GM23338 (cell line): ENCODE measurements around the gene MOK. TPM values are rescaled to one million over a fixed set of nuclear protein-coding genes. Genes with fewer than 3 reads are reported as not detected.

ENCODE experiments used
- ATAC-seq: fragments of 200-7000 bp; cut with Tn5 transposase; 3 replicates; pipeline ENCODE4 v1.9.1; 2020
- DNase-seq: peaks from one replicate; pipeline ENCODE4 v3.0.0-alpha.2; 2015; ENCODE audit warnings: low spot score
- H2AFZ ChIP-seq: fragments of 200-600 bp; sonication (generic); 2 replicates; pipeline ENCODE4 v1.8.0; 2016; ENCODE audit warnings: antibody characterized with exemption, mild to moderate bottlenecking, moderate library complexity
- H3F3A ChIP-seq: fragments of 200-600 bp; sonication (generic); replicated peaks from 2 replicates; pipeline ENCODE4 v1.8.0; 2017; ENCODE audit warnings: antibody characterized with exemption, mixed run types, low read depth
- H3K27ac ChIP-seq: fragments of 200-600 bp; sonication (generic); 2 replicates; pipeline ENCODE4 v1.6.1; 2016; ENCODE audit warnings: low read depth
- H3K27me3 ChIP-seq: fragments of 200-600 bp; sonication (generic); 2 replicates; pipeline ENCODE4 v1.8.0; 2016; ENCODE audit warnings: mild to moderate bottlenecking, mixed run types, moderate library complexity; ENCODE audit not compliant: insufficient read depth
- H3K36me3 ChIP-seq: fragments of 200-600 bp; sonication (generic); 2 replicates; pipeline ENCODE4 v1.8.0; 2016; ENCODE audit warnings: mild to moderate bottlenecking; ENCODE audit not compliant: insufficient read depth
- H3K4me1 ChIP-seq: fragments of 200-600 bp; sonication (generic); 2 replicates; pipeline ENCODE4 v1.8.0; 2016; ENCODE audit warnings: mild to moderate bottlenecking, moderate library complexity; ENCODE audit not compliant: insufficient read depth
- H3K4me2 ChIP-seq: fragments of 200-600 bp; sonication (generic); 2 replicates; pipeline ENCODE4 v1.7.1; 2017; ENCODE audit warnings: mixed run types
- H3K4me3 ChIP-seq: fragments of 200-600 bp; sonication (generic); 2 replicates; pipeline ENCODE4 v1.6.1; 2016; ENCODE audit warnings: mixed run types
- H3K79me2 ChIP-seq: fragments of 200-600 bp; sonication (generic); replicated peaks from 2 replicates; pipeline ENCODE4 v1.8.0; 2017; ENCODE audit warnings: mild to moderate bottlenecking; ENCODE audit not compliant: insufficient read depth
- H3K9me2 ChIP-seq: fragments of 200-600 bp; sonication (generic); 2 replicates; pipeline ENCODE4 v1.8.0; 2017; ENCODE audit not compliant: insufficient read depth
- H4K20me1 ChIP-seq: fragments of 200-600 bp; sonication (generic); replicated peaks from 2 replicates; pipeline ENCODE4 v1.8.0; 2017; ENCODE audit warnings: mild to moderate bottlenecking; ENCODE audit not compliant: insufficient read depth
- H3K27ac Mint-ChIP-seq: 2 replicates; pipeline ENCODE4 v1.8.0; 2020; ENCODE audit warnings: inconsistent platforms, mild to moderate bottlenecking, moderate library complexity, mixed read lengths
- H3K27me3 Mint-ChIP-seq: 3 replicates; pipeline ENCODE4 v1.8.0; 2022; ENCODE audit warnings: low read depth, mild to moderate bottlenecking, moderate library complexity, mixed read lengths, inconsistent platforms; ENCODE audit not compliant: insufficient read depth, poor library complexity
- H3K36me3 Mint-ChIP-seq: 3 replicates; pipeline ENCODE4 v1.8.0; 2021; ENCODE audit warnings: low read depth, mild to moderate bottlenecking, inconsistent platforms, moderate library complexity, mixed read lengths
- H3K4me1 Mint-ChIP-seq: 3 replicates; pipeline ENCODE4 v1.8.0; 2020; ENCODE audit warnings: mild to moderate bottlenecking, inconsistent platforms, mixed read lengths
- H3K4me3 Mint-ChIP-seq: 3 replicates; pipeline ENCODE4 v1.8.0; 2021; ENCODE audit warnings: moderate library complexity, mild to moderate bottlenecking, inconsistent platforms, mixed read lengths
- H3K9me3 Mint-ChIP-seq: 3 replicates; pipeline ENCODE4 v1.8.0; 2020; ENCODE audit warnings: moderate library complexity, mild to moderate bottlenecking, inconsistent platforms, mixed read lengths
- CREB1 ChIP-seq: fragments of 250-450 bp; sonication (Bioruptor Pico); IDR thresholded peaks from 2 replicates; pipeline ENCODE4 v1.5.0; 2020; ENCODE audit warnings: low read depth, mild to moderate bottlenecking, moderate library complexity
- EZH2 ChIP-seq: fragments of 200-600 bp; sonication (generic); IDR thresholded peaks from one replicate; pipeline ENCODE4 v1.8.0; 2017; ENCODE audit warnings: antibody characterized with exemption, mild to moderate bottlenecking, low read depth; ENCODE audit not compliant: unreplicated experiment
- NANOG ChIP-seq: IDR thresholded peaks from 2 replicates; pipeline ENCODE4 v1.6.1; 2016; ENCODE audit warnings: antibody characterized with exemption, borderline replicate concordance
- POLR2AphosphoS5 ChIP-seq: IDR thresholded peaks from 2 replicates; pipeline ENCODE4 v1.6.1; 2016; ENCODE audit warnings: antibody characterized with exemption, low read depth
- STAT1 ChIP-seq: IDR thresholded peaks from one replicate; pipeline ENCODE4 v1.6.1; 2016; ENCODE audit warnings: antibody characterized with exemption; ENCODE audit not compliant: unreplicated experiment
- ZNF114 ChIP-seq: fragments of 250-450 bp; sonication (Bioruptor Pico); IDR thresholded peaks from 2 replicates; pipeline ENCODE4 v1.5.0; 2020; ENCODE audit warnings: mild to moderate bottlenecking, moderate library complexity
- ZNF331 ChIP-seq: fragments of 250-450 bp; sonication (Bioruptor Pico); IDR thresholded peaks from 2 replicates; pipeline ENCODE4 v1.5.0; 2020; ENCODE audit warnings: low read depth, mild to moderate bottlenecking, moderate library complexity
- polyA plus RNA-seq: library from polyadenylated mRNA; unstranded; fragments of >200 nt; fragmentation: Nextera tagmentation; extraction: Ambion mirVana; gene quantifications from 2 replicates; pipeline ENCODE4 v1.2.1, GENCODE V29; 2016
- total RNA-seq: library from RNA; depleted of rRNA; stranded (reverse); fragments of >200 nt; shearing (Covaris generic); gene quantifications from 2 replicates; pipeline ENCODE4 v1.2.3, GENCODE V29; 2014
- TF ChIP-seq, protein P1 (sequence below): fragments of 250-450 bp; sonication (Bioruptor Pico); IDR thresholded peaks from 2 replicates; pipeline ENCODE4 v1.5.0; 2020; ENCODE audit warnings: mild to moderate bottlenecking, moderate library complexity
- TF ChIP-seq, protein P2 (sequence below): IDR thresholded peaks from 2 replicates; pipeline ENCODE4 v1.6.1; 2016; ENCODE audit warnings: antibody characterized with exemption
- TF ChIP-seq, protein P3 (sequence below): IDR thresholded peaks from one replicate; pipeline ENCODE4 v1.6.1; 2018; ENCODE audit warnings: antibody characterized with exemption; ENCODE audit not compliant: unreplicated experiment
- TF ChIP-seq, protein P4 (sequence below), 2 experiments: fragments of 200-600 bp in 1 of 2; sonication (generic) in 1 of 2; conservative IDR thresholded peaks; 2 replicates each; pipeline versions ENCODE4 v1.5.1 to v1.6.1; 2016 to 2017; ENCODE audit warnings: antibody characterized with exemption in 2 of 2, low read depth in 2 of 2, mild to moderate bottlenecking in 2 of 2, moderate library complexity in 1 of 2

The MOK gene
- total and polyA plus RNA-seq, 2 experiments from 2014 or later: 3.1 TPM

DNA sequence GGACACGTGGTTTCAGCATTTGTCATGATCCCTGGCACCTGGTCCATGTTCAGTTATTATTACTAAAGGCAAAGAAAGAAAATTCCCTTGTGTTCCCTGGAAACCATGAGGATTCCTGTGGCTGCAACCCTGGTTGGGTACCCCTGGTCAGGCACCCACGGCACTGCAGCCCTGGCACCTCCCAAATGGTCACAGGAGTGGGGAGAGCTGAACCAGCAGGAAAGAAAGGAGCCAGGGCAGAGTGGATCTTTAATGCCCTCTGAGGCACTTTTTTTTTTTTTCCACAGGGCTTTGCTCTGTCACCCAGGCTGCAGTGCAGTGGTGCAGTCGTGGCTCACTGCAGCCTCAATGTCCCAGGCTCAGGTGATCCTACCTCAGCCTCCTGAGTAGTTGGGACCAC is 40.3 kb upstream of the MOK start:
- DNase-seq: no peak
- no peaks in the 10 kb centered on the region for H3K79me2 ChIP-seq
- H3F3A ChIP-seq: no peaks in the 10 kb centered on the region
- TF ChIP-seq, protein P1, sequence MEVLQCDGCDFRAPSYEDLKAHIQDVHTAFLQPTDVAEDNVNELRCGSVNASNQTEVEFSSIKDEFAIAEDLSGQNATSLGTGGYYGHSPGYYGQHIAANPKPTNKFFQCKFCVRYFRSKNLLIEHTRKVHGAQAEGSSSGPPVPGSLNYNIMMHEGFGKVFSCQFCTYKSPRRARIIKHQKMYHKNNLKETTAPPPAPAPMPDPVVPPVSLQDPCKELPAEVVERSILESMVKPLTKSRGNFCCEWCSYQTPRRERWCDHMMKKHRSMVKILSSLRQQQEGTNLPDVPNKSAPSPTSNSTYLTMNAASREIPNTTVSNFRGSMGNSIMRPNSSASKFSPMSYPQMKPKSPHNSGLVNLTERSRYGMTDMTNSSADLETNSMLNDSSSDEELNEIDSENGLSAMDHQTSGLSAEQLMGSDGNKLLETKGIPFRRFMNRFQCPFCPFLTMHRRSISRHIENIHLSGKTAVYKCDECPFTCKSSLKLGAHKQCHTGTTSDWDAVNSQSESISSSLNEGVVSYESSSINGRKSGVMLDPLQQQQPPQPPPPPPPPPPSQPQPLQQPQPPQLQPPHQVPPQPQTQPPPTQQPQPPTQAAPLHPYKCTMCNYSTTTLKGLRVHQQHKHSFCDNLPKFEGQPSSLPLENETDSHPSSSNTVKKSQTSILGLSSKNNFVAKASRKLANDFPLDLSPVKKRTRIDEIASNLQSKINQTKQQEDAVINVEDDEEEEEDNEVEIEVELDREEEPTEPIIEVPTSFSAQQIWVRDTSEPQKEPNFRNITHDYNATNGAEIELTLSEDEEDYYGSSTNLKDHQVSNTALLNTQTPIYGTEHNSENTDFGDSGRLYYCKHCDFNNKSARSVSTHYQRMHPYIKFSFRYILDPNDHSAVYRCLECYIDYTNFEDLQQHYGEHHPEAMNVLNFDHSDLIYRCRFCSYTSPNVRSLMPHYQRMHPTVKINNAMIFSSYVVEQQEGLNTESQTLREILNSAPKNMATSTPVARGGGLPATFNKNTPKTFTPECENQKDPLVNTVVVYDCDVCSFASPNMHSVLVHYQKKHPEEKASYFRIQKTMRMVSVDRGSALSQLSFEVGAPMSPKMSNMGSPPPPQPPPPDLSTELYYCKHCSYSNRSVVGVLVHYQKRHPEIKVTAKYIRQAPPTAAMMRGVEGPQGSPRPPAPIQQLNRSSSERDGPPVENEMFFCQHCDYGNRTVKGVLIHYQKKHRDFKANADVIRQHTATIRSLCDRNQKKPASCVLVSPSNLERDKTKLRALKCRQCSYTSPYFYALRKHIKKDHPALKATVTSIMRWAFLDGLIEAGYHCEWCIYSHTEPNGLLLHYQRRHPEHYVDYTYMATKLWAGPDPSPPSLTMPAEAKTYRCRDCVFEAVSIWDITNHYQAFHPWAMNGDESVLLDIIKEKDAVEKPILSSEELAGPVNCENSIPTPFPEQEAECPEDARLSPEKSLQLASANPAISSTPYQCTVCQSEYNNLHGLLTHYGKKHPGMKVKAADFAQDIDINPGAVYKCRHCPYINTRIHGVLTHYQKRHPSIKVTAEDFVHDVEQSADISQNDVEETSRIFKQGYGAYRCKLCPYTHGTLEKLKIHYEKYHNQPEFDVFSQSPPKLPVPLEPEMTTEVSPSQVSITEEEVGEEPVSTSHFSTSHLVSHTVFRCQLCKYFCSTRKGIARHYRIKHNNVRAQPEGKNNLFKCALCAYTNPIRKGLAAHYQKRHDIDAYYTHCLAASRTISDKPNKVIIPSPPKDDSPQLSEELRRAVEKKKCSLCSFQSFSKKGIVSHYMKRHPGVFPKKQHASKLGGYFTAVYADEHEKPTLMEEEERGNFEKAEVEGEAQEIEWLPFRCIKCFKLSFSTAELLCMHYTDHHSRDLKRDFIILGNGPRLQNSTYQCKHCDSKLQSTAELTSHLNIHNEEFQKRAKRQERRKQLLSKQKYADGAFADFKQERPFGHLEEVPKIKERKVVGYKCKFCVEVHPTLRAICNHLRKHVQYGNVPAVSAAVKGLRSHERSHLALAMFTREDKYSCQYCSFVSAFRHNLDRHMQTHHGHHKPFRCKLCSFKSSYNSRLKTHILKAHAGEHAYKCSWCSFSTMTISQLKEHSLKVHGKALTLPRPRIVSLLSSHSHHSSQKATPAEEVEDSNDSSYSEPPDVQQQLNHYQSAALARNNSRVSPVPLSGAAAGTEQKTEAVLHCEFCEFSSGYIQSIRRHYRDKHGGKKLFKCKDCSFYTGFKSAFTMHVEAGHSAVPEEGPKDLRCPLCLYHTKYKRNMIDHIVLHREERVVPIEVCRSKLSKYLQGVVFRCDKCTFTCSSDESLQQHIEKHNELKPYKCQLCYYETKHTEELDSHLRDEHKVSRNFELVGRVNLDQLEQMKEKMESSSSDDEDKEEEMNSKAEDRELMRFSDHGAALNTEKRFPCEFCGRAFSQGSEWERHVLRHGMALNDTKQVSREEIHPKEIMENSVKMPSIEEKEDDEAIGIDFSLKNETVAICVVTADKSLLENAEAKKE (CRISPR knock-in tag): no peak
- TF ChIP-seq STAT1 (no peak), NANOG (no peak), POLR2AphosphoS5 (no peak), ZNF114 (CRISPR knock-in tag) (no peak), ZNF331 (CRISPR knock-in tag) (no peak), EZH2 (no peak), CREB1 (CRISPR knock-in tag) (no peak)
- TF ChIP-seq, protein P2, sequence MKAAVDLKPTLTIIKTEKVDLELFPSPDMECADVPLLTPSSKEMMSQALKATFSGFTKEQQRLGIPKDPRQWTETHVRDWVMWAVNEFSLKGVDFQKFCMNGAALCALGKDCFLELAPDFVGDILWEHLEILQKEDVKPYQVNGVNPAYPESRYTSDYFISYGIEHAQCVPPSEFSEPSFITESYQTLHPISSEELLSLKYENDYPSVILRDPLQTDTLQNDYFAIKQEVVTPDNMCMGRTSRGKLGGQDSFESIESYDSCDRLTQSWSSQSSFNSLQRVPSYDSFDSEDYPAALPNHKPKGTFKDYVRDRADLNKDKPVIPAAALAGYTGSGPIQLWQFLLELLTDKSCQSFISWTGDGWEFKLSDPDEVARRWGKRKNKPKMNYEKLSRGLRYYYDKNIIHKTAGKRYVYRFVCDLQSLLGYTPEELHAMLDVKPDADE: no peak
- TF ChIP-seq, protein P3, sequence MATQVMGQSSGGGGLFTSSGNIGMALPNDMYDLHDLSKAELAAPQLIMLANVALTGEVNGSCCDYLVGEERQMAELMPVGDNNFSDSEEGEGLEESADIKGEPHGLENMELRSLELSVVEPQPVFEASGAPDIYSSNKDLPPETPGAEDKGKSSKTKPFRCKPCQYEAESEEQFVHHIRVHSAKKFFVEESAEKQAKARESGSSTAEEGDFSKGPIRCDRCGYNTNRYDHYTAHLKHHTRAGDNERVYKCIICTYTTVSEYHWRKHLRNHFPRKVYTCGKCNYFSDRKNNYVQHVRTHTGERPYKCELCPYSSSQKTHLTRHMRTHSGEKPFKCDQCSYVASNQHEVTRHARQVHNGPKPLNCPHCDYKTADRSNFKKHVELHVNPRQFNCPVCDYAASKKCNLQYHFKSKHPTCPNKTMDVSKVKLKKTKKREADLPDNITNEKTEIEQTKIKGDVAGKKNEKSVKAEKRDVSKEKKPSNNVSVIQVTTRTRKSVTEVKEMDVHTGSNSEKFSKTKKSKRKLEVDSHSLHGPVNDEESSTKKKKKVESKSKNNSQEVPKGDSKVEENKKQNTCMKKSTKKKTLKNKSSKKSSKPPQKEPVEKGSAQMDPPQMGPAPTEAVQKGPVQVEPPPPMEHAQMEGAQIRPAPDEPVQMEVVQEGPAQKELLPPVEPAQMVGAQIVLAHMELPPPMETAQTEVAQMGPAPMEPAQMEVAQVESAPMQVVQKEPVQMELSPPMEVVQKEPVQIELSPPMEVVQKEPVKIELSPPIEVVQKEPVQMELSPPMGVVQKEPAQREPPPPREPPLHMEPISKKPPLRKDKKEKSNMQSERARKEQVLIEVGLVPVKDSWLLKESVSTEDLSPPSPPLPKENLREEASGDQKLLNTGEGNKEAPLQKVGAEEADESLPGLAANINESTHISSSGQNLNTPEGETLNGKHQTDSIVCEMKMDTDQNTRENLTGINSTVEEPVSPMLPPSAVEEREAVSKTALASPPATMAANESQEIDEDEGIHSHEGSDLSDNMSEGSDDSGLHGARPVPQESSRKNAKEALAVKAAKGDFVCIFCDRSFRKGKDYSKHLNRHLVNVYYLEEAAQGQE: no peak
- TF ChIP-seq, protein P4, sequence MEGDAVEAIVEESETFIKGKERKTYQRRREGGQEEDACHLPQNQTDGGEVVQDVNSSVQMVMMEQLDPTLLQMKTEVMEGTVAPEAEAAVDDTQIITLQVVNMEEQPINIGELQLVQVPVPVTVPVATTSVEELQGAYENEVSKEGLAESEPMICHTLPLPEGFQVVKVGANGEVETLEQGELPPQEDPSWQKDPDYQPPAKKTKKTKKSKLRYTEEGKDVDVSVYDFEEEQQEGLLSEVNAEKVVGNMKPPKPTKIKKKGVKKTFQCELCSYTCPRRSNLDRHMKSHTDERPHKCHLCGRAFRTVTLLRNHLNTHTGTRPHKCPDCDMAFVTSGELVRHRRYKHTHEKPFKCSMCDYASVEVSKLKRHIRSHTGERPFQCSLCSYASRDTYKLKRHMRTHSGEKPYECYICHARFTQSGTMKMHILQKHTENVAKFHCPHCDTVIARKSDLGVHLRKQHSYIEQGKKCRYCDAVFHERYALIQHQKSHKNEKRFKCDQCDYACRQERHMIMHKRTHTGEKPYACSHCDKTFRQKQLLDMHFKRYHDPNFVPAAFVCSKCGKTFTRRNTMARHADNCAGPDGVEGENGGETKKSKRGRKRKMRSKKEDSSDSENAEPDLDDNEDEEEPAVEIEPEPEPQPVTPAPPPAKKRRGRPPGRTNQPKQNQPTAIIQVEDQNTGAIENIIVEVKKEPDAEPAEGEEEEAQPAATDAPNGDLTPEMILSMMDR (conservative IDR thresholded peaks at IDR 0.05; ENCODE audit: low read depth in 2 of 2): no peak
- no peak overlapping the region for H3K27ac Mint-ChIP-seq
- no peak for ATAC-seq
- H3K36me3 Mint-ChIP-seq: peaks cover 54% of the 10 kb centered on the region
- no peaks in the 10 kb centered on the region for H3K27me3 ChIP-seq
- no peaks in the 10 kb centered on the region; the same call in 1 of the 2 replicates for H3K36me3 ChIP-seq
- no peak overlapping the region for H3K27ac ChIP-seq
- H4K20me1 ChIP-seq: no peaks in the 10 kb centered on the region
- no peak overlapping the region for H3K4me2 ChIP-seq
- no peak overlapping the region for H3K4me3 ChIP-seq
- no peaks in the 10 kb centered on the region for H3K9me3 Mint-ChIP-seq
- no peak overlapping the region for H2AFZ ChIP-seq
- H3K4me1 ChIP-seq: no peaks in the 10 kb centered on the region
- peaks cover 4% of the 10 kb centered on the region for H3K27me3 Mint-ChIP-seq
- no peaks in the 10 kb centered on the region for H3K9me2 ChIP-seq
- H3K4me3 Mint-ChIP-seq: no peak overlapping the region
- H3K4me1 Mint-ChIP-seq: no peaks in the 10 kb centered on the region
